HL-60 (cell line): ENCODE results near the gene ASCC1.

Experiments
- DNase-seq, 2 experiments: peaks; one replicate each; pipeline ENCODE4 v3.0.0-alpha.2; 2010 to 2020; ENCODE audit warnings: low read depth in 1 of 2, low spot score in 1 of 2
- H3K27ac ChIP-seq: fragments of 250-450 bp; sonication (Bioruptor Pico); replicated peaks from 2 replicates; pipeline ENCODE4 v1.5.1; 2020; ENCODE audit warnings: mild to moderate bottlenecking, moderate library complexity
- H3K27me3 ChIP-seq: fragments of 250-450 bp; sonication (Bioruptor Pico); 2 replicates; pipeline ENCODE4 v1.5.1; 2021; ENCODE audit warnings: mild to moderate bottlenecking, moderate library complexity; ENCODE audit not compliant: insufficient read depth, poor library complexity, severe bottlenecking
- H3K4me3 ChIP-seq: replicated peaks from 2 replicates; pipeline ENCODE4 v1.5.1; 2011; ENCODE audit warnings: mild to moderate bottlenecking, control low read depth, low read length; ENCODE audit not compliant: insufficient read depth
- GABPA ChIP-seq: IDR thresholded peaks from 2 replicates; pipeline ENCODE4 v1.6.1; 2012; ENCODE audit warnings: low read depth
- POLR2AphosphoS5 ChIP-seq: IDR thresholded peaks from 2 replicates; pipeline ENCODE4 v1.6.1; 2012; ENCODE audit warnings: low read depth
- SPI1 ChIP-seq: IDR thresholded peaks from 2 replicates; pipeline ENCODE4 v1.6.1; 2012; ENCODE audit warnings: low read depth, mild to moderate bottlenecking, borderline replicate concordance
- TF ChIP-seq, protein P1 (sequence below): IDR thresholded peaks from one replicate; pipeline ENCODE4 v1.5.1; 2011; ENCODE audit warnings: low read length, control low read depth, inconsistent platforms; ENCODE audit not compliant: insufficient read depth
- TF ChIP-seq, protein P2 (sequence below): IDR thresholded peaks from 2 replicates; pipeline ENCODE4 v1.6.1; 2012; ENCODE audit warnings: low read depth; ENCODE audit not compliant: insufficient replicate concordance

Gene ASCC1

DNA sequence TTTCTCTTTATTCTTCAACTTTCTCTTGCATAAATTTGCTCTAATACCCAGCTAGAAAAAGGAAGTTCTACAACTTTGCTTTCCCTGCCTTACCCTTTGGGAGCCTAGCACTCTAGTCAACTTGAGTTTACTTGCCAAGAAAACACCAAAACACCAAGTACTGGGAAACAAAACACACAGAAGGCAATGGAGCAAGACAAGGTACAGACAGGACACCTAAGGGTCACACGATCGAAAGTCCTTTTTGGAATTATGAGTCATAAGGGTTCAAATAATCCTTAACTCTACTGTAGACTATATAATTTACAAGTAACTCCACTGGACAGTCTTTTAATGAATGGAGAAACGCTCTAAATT, 42.8 kb downstream of the ASCC1 start:
- Histone ChIP-seq H3K4me3 (no peak overlapping the region), H3K27me3 (no peaks in the 10 kb centered on the region), H3K27ac (0 out of 2 replicates have a peak overlapping the region, but pooled peaks have one; percentile 12)
- DNase-seq = peak in 1 of 2 experiments; percentile 7
- no peak for TF ChIP-seq GABPA
- TF ChIP-seq, protein P1, sequence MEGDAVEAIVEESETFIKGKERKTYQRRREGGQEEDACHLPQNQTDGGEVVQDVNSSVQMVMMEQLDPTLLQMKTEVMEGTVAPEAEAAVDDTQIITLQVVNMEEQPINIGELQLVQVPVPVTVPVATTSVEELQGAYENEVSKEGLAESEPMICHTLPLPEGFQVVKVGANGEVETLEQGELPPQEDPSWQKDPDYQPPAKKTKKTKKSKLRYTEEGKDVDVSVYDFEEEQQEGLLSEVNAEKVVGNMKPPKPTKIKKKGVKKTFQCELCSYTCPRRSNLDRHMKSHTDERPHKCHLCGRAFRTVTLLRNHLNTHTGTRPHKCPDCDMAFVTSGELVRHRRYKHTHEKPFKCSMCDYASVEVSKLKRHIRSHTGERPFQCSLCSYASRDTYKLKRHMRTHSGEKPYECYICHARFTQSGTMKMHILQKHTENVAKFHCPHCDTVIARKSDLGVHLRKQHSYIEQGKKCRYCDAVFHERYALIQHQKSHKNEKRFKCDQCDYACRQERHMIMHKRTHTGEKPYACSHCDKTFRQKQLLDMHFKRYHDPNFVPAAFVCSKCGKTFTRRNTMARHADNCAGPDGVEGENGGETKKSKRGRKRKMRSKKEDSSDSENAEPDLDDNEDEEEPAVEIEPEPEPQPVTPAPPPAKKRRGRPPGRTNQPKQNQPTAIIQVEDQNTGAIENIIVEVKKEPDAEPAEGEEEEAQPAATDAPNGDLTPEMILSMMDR = no peak
- no peak for TF ChIP-seq POLR2AphosphoS5
- TF ChIP-seq, protein P2, sequence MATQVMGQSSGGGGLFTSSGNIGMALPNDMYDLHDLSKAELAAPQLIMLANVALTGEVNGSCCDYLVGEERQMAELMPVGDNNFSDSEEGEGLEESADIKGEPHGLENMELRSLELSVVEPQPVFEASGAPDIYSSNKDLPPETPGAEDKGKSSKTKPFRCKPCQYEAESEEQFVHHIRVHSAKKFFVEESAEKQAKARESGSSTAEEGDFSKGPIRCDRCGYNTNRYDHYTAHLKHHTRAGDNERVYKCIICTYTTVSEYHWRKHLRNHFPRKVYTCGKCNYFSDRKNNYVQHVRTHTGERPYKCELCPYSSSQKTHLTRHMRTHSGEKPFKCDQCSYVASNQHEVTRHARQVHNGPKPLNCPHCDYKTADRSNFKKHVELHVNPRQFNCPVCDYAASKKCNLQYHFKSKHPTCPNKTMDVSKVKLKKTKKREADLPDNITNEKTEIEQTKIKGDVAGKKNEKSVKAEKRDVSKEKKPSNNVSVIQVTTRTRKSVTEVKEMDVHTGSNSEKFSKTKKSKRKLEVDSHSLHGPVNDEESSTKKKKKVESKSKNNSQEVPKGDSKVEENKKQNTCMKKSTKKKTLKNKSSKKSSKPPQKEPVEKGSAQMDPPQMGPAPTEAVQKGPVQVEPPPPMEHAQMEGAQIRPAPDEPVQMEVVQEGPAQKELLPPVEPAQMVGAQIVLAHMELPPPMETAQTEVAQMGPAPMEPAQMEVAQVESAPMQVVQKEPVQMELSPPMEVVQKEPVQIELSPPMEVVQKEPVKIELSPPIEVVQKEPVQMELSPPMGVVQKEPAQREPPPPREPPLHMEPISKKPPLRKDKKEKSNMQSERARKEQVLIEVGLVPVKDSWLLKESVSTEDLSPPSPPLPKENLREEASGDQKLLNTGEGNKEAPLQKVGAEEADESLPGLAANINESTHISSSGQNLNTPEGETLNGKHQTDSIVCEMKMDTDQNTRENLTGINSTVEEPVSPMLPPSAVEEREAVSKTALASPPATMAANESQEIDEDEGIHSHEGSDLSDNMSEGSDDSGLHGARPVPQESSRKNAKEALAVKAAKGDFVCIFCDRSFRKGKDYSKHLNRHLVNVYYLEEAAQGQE = no peak
- TF ChIP-seq SPI1 = no peak

DNA sequence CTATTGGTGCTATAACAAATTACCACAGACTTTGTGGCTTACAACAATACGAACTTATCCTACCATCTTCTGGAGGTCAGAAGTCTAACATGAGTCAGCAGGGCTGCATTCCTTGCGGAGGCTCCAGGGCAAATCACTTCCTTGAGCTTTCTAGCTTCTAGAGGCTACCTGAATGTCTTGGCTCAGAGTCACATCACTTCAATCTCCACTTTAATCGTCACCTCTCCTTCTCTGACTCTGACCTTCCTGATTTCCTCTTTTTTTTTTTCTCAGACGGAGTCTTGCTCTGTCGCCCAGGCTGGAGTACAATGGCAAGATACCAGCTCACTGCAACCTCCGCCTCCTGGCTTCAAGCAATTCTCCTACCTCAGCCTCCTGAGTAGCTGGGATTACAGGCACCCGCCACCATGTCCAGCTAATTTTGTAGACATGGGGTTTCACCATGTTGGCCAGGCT, 44.9 kb downstream of the ASCC1 start:
- TF ChIP-seq GABPA = no peak
- peak; percentile 67; the same call in 1 of the 2 replicates for TF ChIP-seq SPI1

DNA sequence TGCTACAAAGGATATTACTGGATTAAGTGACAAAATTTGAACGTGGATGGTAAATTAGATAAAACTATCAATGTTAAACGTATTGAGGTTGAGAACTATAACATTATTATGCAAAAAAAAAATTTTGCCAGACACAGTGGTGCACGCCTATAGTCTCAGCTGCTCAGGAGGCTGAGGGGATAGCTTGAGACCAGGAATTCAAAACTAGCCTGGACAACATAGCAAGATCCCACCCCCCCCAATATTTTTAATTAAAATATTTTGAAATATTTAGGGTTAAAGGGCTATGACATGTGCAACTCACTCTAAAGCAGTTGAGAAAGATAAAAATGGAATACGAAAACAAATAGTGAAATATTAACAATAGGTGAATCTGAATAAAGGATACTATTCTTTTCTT, 45.3 kb downstream of the ASCC1 start:
- H3K4me3 ChIP-seq = no peak overlapping the region
- no peaks in the 10 kb centered on the region for H3K27me3 ChIP-seq
- DNase-seq = no peak
- no peak overlapping the region for H3K27ac ChIP-seq
- TF ChIP-seq, protein P2 = no peak
- no peak for TF ChIP-seq POLR2AphosphoS5

More for the DNA sequence above, 44.9 kb downstream of the ASCC1 start:
- no peak overlapping the region for H3K27ac ChIP-seq
- no peak for DNase-seq
- H3K27me3 ChIP-seq = no peaks in the 10 kb centered on the region
- H3K4me3 ChIP-seq = no peak overlapping the region

DNA sequence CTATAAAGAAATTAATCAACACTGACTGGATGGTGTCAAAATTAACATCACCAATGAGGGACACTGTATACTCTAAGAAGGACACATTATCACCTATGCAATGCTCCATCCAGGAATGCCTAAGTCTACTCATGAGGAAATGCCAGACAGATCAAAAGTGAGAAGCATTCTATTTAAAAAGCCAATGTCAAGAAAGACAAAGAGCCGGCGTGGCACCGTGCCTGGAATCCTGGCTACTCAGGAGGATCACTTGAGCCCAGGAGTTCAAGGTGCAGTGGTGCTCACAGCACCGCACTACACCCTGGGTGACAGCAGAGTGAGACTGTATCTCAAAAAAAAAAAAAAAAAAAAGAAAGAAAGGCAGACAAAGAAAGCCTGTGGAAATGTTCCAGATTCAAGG, 45.8 kb downstream of the ASCC1 start:
- Histone ChIP-seq H3K27me3 (no peaks in the 10 kb centered on the region), H3K27ac (no peak overlapping the region), H3K4me3 (no peak overlapping the region)
- TF ChIP-seq, protein P2 = no peak
- TF ChIP-seq GABPA = no peak
- no peak for TF ChIP-seq SPI1
- TF ChIP-seq, protein P1 = no peak
- TF ChIP-seq POLR2AphosphoS5 = no peak
- DNase-seq = no peak
